OCI-LY3 (cell line): ENCODE results near the gene IL9.

Source experiments
- H2AFZ ChIP-seq: fragments of 200-600, 300-600 bp; shearing (Covaris generic); 2 replicates; pipeline ENCODE4 v1.6.0; 2014; ENCODE audit warnings: antibody characterized with exemption, low read depth, low read length
- H3K27ac ChIP-seq: fragments of 200-600, 300-600 bp; sonication (generic); 2 replicates; pipeline ENCODE4 v1.5.1; 2014; ENCODE audit warnings: mild to moderate bottlenecking, low read length, moderate library complexity, mixed read lengths
- H3K27me3 ChIP-seq: fragments of 200-600, 300-600 bp; sonication (generic); 2 replicates; pipeline ENCODE4 v1.6.1; 2014; ENCODE audit warnings: low read depth, low read length, mixed read lengths
- H3K36me3 ChIP-seq: fragments of 200-600, 300-600 bp; sonication (generic); replicated peaks from 2 replicates; pipeline ENCODE3; 2014; ENCODE audit warnings: low read depth, low read length, mixed read lengths
- H3K4me1 ChIP-seq: fragments of 300-600, 200-600 bp; sonication (generic); 2 replicates; pipeline ENCODE4 v1.6.1; 2014; ENCODE audit warnings: low read length, mixed read lengths
- H3K4me2 ChIP-seq: fragments of 200-600, 300-600 bp; sonication (generic); 2 replicates; pipeline ENCODE4 v1.6.1; 2014; ENCODE audit warnings: low read length, mixed read lengths
- H3K4me3 ChIP-seq: fragments of 300-600, 200-600 bp; sonication (generic); 2 replicates; pipeline ENCODE4 v1.5.1; 2014; ENCODE audit warnings: antibody characterized with exemption, mild to moderate bottlenecking, low read length, moderate library complexity
- H3K79me2 ChIP-seq: fragments of 300-600, 200-600 bp; shearing (Covaris generic); 2 replicates; pipeline ENCODE4 v1.6.1; 2014; ENCODE audit warnings: mild to moderate bottlenecking, low read length, mixed read lengths
- H3K9ac ChIP-seq: fragments of 300-600, 200-600 bp; shearing (Covaris generic); 2 replicates; pipeline ENCODE4 v1.6.0; 2014; ENCODE audit warnings: mild to moderate bottlenecking, low read length, moderate library complexity
- H3K9me3 ChIP-seq: fragments of 200-600, 300-600 bp; shearing (Covaris generic); 2 replicates; pipeline ENCODE4 v1.6.1; 2014; ENCODE audit warnings: low read length, mixed read lengths; ENCODE audit not compliant: insufficient read depth
- H4K20me1 ChIP-seq: fragments of 200-600, 300-600 bp; sonication (generic); 2 replicates; pipeline ENCODE4 v1.6.1; 2016; ENCODE audit warnings: low read length, mixed read lengths; ENCODE audit not compliant: insufficient read depth
- CTCF ChIP-seq: fragments of 200-600, 300-600 bp; sonication (generic); IDR thresholded peaks from 2 replicates; pipeline ENCODE4 v1.5.1; 2014; ENCODE audit warnings: antibody characterized with exemption, low read length, low read depth
- EZH2phosphoT487 ChIP-seq: fragments of 200-600 bp; shearing (Covaris generic); IDR thresholded peaks from 2 replicates; pipeline ENCODE4 v1.6.1; 2018; ENCODE audit warnings: antibody characterized with exemption, mixed run types, low read depth

IL9 gene

GRCh38 chr5:135891791-135892190 lies 3.9 kb downstream of the IL9 start:
- H3K4me1 ChIP-seq, result peaks cover 18% of the 10 kb centered on the region
- H3K9ac ChIP-seq, result no peak overlapping the region
- H3K36me3 ChIP-seq, result no peaks in the 10 kb centered on the region
- H4K20me1 ChIP-seq, result no peaks in the 10 kb centered on the region
- no peaks in the 10 kb centered on the region for H3K79me2 ChIP-seq
- no peak overlapping the region for H3K27ac ChIP-seq
- H3K4me2 ChIP-seq, result no peak overlapping the region
- H3K9me3 ChIP-seq, result no peaks in the 10 kb centered on the region
- TF ChIP-seq CTCF, result no peak
- TF ChIP-seq EZH2phosphoT487, result no peak
- no peak overlapping the region for H3K4me3 ChIP-seq
- H2AFZ ChIP-seq, result no peak overlapping the region
- H3K27me3 ChIP-seq, result peaks cover 49% of the 10 kb centered on the region

- peak overlapping the region; percentile 38; the same call in 1 of the 2 replicates for H3K4me2 ChIP-seq
- no peak overlapping the region for H3K27ac ChIP-seq
- no peaks in the 10 kb centered on the region for H3K36me3 ChIP-seq
- H3K9me3 ChIP-seq, result no peaks in the 10 kb centered on the region
- no peak overlapping the region for H3K9ac ChIP-seq
- no peaks in the 10 kb centered on the region for H4K20me1 ChIP-seq
- no peak overlapping the region for H2AFZ ChIP-seq
- no peak overlapping the region for H3K4me3 ChIP-seq
- no peaks in the 10 kb centered on the region for H3K79me2 ChIP-seq
- peaks cover 48% of the 10 kb centered on the region for H3K27me3 ChIP-seq
- TF ChIP-seq CTCF (no peak), EZH2phosphoT487 (no peak)
- peaks cover 18% of the 10 kb centered on the region for H3K4me1 ChIP-seq
These were observed 4.4 kb downstream of the IL9 start for GRCh38 chr5:135891268-135891667.

- Histone ChIP-seq H3K4me3 (no peak overlapping the region), H3K27ac (no peak overlapping the region), H2AFZ (no peak overlapping the region), H3K27me3 (peaks cover 44% of the 10 kb centered on the region), H3K9ac (no peak overlapping the region), H4K20me1 (no peaks in the 10 kb centered on the region), H3K9me3 (no peaks in the 10 kb centered on the region), H3K4me1 (peaks cover 18% of the 10 kb centered on the region), H3K4me2 (peak overlapping the region; percentile 38), H3K36me3 (no peaks in the 10 kb centered on the region), H3K79me2 (no peaks in the 10 kb centered on the region)
- TF ChIP-seq CTCF (no peak), EZH2phosphoT487 (no peak)
These were observed 4.8 kb downstream of the IL9 start for GRCh38 chr5:135890867-135891266.

- Histone ChIP-seq H3K4me3 (no peak overlapping the region), H4K20me1 (no peaks in the 10 kb centered on the region), H3K79me2 (no peaks in the 10 kb centered on the region), H3K9ac (no peak overlapping the region), H3K27me3 (peaks cover 38% of the 10 kb centered on the region), H3K36me3 (no peaks in the 10 kb centered on the region), H3K4me1 (peaks cover 18% of the 10 kb centered on the region), H2AFZ (no peak overlapping the region), H3K4me2 (peak overlapping the region; percentile 38), H3K9me3 (no peaks in the 10 kb centered on the region), H3K27ac (no peak overlapping the region)
- TF ChIP-seq EZH2phosphoT487 (no peak), CTCF (no peak)
These were observed 5.3 kb downstream of the IL9 start for GRCh38 chr5:135890296-135890695.
